GM18520 (cell line): ENCODE data around the gene EXOG.

Source experiments
- ATAC-seq: cut with Tn5 transposase; IDR thresholded peaks from one replicate; pipeline ENCODE4 v1.9.1; 2021; ENCODE audit not compliant: unreplicated experiment

Gene EXOG

GRCh38 chr3:38473229-38473628 is 22.9 kb upstream of the EXOG start:
- ATAC-seq: no peak

DNA sequence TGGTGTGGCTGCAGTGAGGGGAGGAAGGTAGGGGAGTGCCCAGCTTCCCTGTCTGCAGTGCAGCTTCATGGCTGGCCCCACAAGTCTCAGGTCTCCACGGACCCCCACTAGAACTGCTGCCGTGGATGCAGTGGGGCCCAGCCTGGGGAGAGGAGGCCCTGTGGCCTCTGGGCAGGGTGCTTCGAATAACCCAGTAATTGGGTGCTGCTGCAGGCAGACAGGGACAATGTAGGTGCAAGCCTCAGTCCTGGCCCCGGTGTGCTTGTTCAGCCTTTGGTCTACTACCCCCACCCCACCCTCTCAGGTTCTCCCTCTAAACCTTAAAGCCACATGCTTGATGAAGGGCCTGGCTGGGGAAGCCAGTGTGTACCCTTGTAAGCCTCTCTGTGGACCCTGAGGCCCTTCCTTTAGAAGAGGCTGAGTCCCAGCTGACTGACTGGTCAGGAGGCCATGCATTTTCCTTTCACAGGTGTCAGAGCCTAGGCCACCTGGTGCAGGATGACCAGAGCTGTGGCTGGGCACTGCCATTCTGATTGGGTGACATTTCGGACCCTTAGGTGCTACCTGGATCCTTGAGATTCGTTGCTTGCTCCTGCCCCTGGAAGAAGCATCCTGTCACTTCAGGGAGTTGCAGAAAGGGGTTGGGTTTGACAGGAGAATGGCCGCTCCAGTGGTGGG is 21.1 kb upstream of the EXOG start:
- ATAC-seq: no peak

- ATAC-seq: no peak
These were observed 20.4 kb upstream of the EXOG start for GRCh38 chr3:38475716-38476115.

GRCh38 chr3:38476157-38476756 is 19.9 kb upstream of the EXOG start:
- ATAC-seq: no peak

GRCh38 chr3:38477057-38477820 is 18.9 kb upstream of the EXOG start:
- ATAC-seq: no peak

GRCh38 chr3:38477839-38478450 is 18.2 kb upstream of the EXOG start:
- no peak for ATAC-seq

DNA sequence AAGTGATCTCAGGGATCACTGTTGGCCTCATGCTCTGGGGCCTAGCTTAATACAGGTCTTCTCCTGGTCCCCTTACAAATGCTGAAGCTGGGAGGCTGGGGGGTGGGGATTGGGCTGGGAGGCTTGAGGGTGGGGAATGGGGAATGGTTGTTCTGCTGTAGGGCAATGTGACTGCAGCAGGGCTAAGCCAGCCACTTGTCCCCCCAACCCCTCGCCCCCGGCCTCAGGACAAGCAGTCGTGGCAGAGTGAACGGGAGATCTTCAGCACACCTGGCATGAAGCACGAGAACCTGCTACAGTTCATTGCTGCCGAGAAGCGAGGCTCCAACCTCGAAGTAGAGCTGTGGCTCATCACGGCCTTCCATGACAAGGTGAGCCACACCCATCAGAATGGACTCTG is 17.2 kb upstream of the EXOG start:
- ATAC-seq: no peak

GRCh38 chr3:38479431-38480092 is 16.6 kb upstream of the EXOG start:
- ATAC-seq: no peak

GRCh38 chr3:38480093-38480445 is 16.1 kb upstream of the EXOG start:
- no peak for ATAC-seq

GRCh38 chr3:38480930-38481329 is 15.2 kb upstream of the EXOG start:
- no peak for ATAC-seq

- ATAC-seq: no peak
These were observed 13.2 kb upstream of the EXOG start for GRCh38 chr3:38482951-38483350.

DNA sequence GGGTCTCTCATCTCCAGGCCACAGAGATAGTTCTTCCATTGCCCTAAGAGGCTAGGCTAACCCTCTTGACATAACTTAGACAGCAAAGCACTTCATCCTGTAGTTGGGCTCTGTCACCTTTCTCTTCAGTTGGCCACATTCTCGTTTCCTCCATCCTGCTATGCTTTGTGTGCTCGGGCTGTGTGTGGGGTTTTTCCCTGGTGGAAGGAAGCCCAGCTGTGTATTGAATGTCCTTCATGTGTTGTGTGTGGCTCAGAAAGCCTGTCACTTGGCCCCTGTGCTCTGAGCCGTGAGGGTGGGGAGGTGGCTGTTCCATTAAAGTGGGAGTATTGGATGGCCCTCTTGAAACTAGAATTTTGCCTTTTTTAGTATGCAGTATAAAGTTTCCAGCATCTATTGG is 8.8 kb upstream of the EXOG start:
- ATAC-seq: peak; percentile 80

DNA sequence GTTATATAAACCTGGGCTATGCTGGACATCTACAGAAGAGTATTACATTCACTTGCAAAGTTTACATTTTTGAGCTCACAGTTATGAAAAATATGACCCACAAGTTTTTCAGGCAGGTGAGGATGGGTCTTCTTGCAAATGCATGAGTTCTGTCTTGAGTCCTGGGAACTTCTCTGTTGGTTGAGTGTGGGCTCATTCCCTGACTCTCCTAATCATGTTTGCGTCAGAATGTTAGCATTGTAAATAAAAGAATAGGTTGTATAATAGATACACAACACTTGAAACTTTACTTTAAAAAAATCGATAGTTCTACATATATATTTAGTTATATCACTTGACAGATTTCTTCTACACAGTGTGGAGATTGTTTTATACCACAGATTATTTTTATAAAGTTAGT is 7.2 kb upstream of the EXOG start:
- no peak for ATAC-seq

GRCh38 chr3:38489766-38490165 is 6.4 kb upstream of the EXOG start:
- ATAC-seq: no peak

DNA sequence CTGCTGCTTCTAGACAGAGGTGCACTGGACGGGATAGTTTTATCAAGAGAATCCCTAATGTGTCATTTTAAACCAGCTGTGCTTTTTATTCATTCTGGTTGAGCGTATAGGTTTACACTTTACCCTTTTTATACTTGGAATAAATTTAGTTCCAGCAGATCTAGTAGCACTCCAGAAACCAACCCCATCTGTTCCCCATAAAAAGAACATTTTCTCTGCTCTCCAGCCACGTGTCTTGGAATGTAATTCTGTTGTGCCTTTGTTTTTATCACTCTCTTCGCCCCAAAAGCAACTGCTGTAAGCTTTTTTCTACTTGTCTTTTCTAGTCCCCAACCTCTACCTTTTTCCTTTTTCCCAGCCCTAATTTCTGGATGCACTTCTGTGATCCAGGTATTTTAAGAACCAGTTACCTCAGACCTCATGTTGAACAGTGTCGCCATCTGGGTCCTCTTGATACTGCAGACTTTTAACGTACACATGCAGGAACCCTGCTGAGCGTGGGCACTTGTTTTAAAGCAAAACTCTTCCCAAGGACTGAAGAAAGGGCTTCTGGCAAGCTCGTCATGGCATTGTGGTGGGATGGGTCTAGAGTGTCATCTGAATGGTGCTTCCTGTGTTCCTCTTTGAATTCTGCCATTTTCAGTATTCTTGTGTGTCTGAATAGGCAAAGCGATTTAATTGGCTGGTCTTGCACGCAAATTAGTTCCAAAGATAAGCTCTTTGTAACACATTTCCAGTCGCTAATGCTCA is 5.7 kb upstream of the EXOG start:
- ATAC-seq: no peak

DNA sequence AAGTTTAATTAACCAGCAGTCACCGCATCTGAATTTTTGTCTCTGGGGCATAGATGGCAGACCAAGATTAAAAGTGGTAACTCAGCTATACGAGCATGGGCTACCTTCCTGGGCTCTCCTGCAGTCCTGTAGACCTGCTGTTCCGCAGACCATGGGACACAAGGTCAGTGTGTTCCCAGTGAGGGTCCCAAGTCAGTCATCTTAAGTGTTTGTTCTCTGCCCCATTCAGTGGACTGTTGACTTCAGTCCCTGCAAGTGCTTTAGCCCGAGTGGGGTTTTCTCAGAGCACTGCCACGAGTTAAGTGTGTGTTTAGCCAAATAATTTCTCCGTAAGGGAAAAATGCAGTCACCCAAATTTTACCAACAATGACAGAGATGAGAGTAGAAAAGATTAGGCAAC is 4.9 kb upstream of the EXOG start:
- no peak for ATAC-seq

GRCh38 chr3:38493031-38493430 is 3.1 kb upstream of the EXOG start:
- no peak for ATAC-seq

- no peak for ATAC-seq
These were observed 891 bp downstream of the EXOG start for GRCh38 chr3:38497031-38497430.

DNA sequence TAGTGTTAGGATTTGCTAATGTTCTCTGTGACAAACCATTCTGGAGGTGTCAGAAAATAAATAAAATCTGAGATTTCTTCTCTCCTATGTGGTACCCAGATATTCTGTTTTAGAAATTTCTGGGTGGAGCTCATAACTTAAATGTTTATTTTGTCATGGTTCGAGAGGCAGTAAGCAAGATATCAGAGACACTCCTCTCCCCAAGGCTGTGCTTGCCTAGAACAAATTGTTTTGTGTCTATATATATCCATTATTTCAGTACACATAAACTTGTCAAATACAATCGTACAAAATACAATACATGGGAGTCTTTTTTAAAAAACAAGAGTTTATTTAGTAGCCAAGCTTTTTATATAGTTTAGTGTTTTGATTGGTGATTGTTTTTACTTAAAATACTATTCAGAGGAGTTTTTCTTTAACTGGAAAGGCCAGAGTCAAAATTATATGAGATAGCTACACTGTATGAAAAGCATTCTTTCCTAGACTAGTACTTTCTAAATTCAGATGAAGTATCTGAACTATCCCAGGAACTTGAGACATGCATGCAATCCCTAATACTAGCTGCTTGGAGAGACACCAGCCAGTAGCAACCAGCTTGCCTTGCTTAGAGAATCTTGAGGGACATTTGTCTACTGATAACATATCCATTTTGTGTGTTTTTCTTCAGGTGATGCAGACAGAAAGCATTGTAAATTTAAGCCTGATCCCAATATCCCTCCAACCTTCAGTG is 4.7 kb downstream of the EXOG start:
- no peak for ATAC-seq

- ATAC-seq: peak; percentile 92
These were observed 11.0 kb downstream of the EXOG start for GRCh38 chr3:38507120-38507519.
